GM19397 (cell line): ENCODE data around the gene CBFA2T3.

Source experiments
- ATAC-seq: cut with Tn5 transposase; IDR thresholded peaks from one replicate; pipeline ENCODE4 v1.9.1; 2021; ENCODE audit warnings: mild to moderate bottlenecking, moderate library complexity; ENCODE audit not compliant: unreplicated experiment

The CBFA2T3 gene

GRCh38 chr16:88911946-88912310 lies 65.1 kb downstream of the CBFA2T3 start:
- no peak for ATAC-seq

GRCh38 chr16:88911136-88911945 lies 65.7 kb downstream of the CBFA2T3 start:
- no peak for ATAC-seq

GRCh38 chr16:88910284-88911135 lies 66.5 kb downstream of the CBFA2T3 start:
- ATAC-seq = no peak

- ATAC-seq = no peak
Observed at GRCh38 chr16:88909431-88910210, 67.4 kb downstream of the CBFA2T3 start.

GRCh38 chr16:88908307-88908706 lies 68.7 kb downstream of the CBFA2T3 start:
- ATAC-seq = no peak

- no peak for ATAC-seq
Observed at GRCh38 chr16:88907768-88908167, 69.2 kb downstream of the CBFA2T3 start.

GRCh38 chr16:88906535-88907105 lies 70.4 kb downstream of the CBFA2T3 start:
- no peak for ATAC-seq

GRCh38 chr16:88906020-88906419 lies 71.0 kb downstream of the CBFA2T3 start:
- no peak for ATAC-seq

- ATAC-seq = no peak
Observed at GRCh38 chr16:88905563-88905962, 71.4 kb downstream of the CBFA2T3 start.

GRCh38 chr16:88904676-88905365 lies 72.2 kb downstream of the CBFA2T3 start:
- no peak for ATAC-seq

GRCh38 chr16:88903267-88903666 lies 73.7 kb downstream of the CBFA2T3 start:
- no peak for ATAC-seq

- ATAC-seq = no peak
Observed at GRCh38 chr16:88902744-88903143, 74.3 kb downstream of the CBFA2T3 start.

GRCh38 chr16:88901718-88902337 lies 75.2 kb downstream of the CBFA2T3 start:
- no peak for ATAC-seq

GRCh38 chr16:88900662-88901052 lies 76.3 kb downstream of the CBFA2T3 start:
- no peak for ATAC-seq

- ATAC-seq = no peak
Observed at GRCh38 chr16:88899901-88900661, 76.9 kb downstream of the CBFA2T3 start.

GRCh38 chr16:88897696-88898425 lies 79.1 kb downstream of the CBFA2T3 start:
- no peak for ATAC-seq

- ATAC-seq = no peak
Observed at GRCh38 chr16:88896238-88897070, 80.6 kb downstream of the CBFA2T3 start.

- ATAC-seq = no peak
Observed at GRCh38 chr16:88895335-88895734, 81.7 kb downstream of the CBFA2T3 start.
